Brain pericyte (primary cell): ENCODE results near the gene LRRC10B.

Experiments
- DNase-seq: peaks from one replicate; pipeline ENCODE4 v3.0.0-alpha.2; 2012; ENCODE audit warnings: low read depth, low spot score

Gene LRRC10B

DNA sequence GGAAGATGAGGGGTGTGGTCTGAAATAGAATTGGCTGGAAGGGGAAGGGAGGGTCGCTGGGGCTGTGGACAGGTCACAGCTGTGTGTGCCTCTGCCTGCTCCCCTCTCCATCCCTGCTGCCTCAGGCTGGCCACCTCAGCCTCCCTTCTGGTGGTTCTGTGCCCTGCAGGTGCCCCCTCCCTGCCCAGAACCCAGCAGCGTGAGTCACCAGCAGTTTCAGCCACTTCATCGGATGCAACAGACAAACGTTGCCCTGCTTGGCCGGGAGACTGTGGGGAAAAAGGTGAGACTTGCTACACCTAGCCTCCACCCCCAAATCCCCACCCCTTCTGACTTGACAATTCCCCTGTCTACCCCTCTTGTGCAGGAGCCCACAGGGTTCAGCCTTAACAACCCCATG is 21.8 kb upstream of the LRRC10B start:
- DNase-seq, result no peak

DNA sequence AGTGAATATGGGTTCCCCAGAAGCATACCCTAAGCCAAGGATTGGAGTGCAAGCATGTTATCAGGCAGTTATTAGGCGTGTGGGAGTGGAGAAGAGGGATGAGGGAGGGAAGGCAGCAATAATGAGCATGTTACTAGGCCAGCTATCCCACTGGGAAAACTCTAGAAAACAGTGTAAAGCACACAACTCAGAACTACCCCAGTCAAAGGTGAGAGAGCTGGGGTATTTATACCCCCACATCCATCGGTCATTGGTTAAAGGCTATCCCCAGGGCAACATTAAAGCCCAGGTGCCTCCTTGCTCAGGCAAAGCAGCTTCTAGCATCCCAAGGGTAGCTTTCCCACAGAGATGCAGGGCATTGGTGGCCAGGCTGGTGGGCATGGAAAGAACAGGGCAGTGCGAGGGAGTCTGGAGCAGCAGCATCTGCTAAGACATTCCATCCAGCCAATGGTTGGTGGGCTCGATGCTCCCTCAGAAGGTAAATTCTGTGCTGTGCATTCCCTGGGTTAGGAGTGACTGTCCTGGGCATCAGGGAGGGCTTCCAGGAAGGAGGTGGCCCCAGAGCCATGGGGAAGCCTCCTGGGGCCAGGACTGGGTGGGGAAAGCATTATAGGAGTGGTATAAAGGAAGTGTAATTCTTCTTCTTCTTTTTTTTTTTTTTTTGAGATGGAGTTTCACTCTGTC is 21.1 kb upstream of the LRRC10B start:
- no peak for DNase-seq

GRCh38 chr11:61488651-61489291 is 19.8 kb upstream of the LRRC10B start:
- DNase-seq, result no peak

- no peak for DNase-seq
Measured at GRCh38 chr11:61489833-61490721, 18.5 kb upstream of the LRRC10B start.

- no peak for DNase-seq
Measured at GRCh38 chr11:61491736-61492395, 16.7 kb upstream of the LRRC10B start.

- no peak for DNase-seq
Measured at GRCh38 chr11:61494381-61494961, 14.1 kb upstream of the LRRC10B start.

- DNase-seq, result no peak
Measured at GRCh38 chr11:61495801-61496601, 12.5 kb upstream of the LRRC10B start.

DNA sequence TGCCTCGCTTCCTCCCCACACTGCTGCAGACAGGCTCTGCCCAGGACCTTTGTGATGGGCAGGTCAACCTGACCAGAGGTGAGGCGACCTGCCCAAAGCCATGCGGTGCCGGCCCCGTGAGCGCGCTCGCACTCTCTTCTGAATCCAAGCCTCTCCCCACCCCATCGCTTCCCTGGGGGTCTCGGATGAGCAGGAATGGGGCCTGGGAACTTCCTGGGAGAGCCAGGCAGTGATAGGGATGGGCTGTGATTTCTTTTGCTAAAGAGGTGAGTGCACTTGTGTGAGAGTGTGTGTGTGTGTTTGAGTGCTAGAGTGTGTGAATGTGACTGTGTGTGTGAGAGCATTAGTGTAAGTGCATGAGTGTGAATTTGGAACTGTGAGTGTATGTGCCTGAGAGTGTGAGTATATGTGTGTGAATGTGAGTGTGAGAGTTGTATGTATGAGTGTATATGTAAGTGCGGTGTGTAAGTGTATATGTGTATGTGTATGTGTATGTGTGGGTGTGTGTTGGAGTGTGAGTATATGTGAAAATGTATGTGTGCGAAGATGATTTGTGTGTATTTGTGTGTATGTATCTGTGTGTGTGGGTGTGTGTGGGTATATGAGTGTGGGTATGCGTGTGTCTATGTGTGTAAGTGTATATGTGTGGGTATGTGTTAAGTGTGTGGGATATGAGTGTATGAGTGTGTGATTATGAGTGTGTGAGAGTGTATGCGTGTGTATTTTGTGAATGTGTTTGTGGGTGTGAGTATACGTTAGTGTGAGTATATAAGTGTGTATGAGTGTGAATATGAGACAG is 11.7 kb upstream of the LRRC10B start:
- DNase-seq, result no peak

DNA sequence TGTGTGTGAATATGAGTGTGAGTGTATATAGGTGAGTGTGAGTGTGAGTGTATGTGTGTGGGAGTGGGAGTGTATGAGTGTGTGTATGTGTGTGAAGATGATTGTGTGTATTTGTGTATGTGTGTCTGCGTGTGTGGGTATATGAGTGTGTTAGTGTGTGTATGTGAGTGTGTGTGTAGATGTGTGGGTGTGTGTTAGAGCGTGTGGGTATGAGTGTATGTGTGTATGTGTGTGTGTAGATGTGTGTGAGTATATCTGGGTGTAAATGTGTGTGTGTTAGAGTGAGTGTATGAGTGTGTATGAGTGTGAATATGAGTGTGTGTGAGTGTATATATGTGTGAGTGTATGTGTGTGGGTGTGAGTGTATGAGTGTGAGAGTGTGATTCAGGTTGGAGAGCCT is 11.1 kb upstream of the LRRC10B start:
- DNase-seq, result no peak

DNA sequence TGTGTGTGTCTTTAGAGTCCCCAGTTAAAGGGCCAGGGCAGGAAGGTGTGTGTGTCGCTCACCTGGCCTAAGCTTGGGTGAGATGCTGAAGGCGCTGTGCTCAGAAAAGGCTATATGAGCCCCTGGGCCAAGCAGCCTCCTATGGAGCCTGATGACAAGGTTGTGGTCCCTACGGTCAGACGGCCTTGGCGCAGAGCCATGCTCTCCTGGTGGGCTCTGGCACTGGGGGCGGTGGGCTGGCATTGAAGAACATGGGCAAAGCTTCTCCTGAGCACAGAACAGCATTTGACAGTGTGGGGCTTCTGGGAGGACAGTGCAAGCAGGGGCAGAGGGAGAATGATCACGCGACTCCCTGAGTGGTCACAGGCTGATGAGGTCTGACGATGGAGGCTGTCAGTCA is 10.7 kb upstream of the LRRC10B start:
- no peak for DNase-seq

GRCh38 chr11:61498767-61499341 is 9.7 kb upstream of the LRRC10B start:
- DNase-seq, result no peak

GRCh38 chr11:61499816-61500491 is 8.6 kb upstream of the LRRC10B start:
- DNase-seq, result no peak

GRCh38 chr11:61502522-61502921 is 6.0 kb upstream of the LRRC10B start:
- no peak for DNase-seq

DNA sequence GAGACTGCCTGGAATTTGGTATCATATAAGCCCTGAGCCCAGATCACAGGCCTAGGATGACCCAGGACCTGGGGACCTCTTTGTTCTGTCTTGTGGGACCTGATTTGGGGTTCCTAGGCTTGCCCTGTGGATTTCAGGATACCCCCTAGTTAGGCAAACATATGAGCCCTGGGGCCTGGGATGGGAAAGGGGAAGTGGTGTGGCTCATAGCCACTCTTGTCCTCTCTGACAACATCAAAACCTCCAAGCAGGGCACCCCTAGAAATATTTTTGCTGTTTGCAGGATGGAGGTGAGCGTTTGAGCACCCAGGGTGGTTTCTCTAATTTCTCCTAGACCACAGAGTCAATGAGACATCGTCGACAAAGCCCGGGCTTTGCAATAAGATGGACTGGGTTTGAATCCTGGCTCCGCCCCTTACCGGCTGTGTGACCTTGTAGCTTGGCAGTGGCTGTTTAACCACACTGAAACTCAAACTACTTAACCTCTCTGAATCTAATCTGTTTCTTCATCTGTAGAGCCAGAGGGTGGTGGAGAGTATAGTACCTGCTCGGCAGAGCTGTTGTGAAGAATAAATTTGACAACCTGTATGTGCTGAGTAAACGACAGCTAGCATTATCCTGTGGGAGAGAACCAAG is 5.3 kb upstream of the LRRC10B start:
- no peak for DNase-seq

DNA sequence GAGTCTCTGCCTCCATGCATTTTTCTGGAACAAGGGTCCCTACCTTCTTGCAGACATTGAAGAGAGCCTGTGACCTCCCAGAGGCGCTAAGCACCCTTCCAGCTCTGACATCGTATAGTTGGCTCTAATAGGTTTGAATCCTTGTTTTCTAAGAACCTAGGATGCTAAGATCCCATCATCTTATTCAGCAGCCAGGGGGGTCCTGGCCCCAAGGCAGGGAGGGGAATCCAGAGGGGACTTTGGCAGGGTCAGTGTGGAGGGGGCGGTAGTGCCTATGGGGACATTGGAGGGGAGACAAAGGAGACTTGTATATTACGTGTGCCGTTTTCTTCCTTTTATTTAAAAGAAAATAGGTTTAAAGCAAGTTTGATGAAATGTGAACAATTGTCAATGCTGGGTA is 3.4 kb upstream of the LRRC10B start:
- DNase-seq, result no peak

DNA sequence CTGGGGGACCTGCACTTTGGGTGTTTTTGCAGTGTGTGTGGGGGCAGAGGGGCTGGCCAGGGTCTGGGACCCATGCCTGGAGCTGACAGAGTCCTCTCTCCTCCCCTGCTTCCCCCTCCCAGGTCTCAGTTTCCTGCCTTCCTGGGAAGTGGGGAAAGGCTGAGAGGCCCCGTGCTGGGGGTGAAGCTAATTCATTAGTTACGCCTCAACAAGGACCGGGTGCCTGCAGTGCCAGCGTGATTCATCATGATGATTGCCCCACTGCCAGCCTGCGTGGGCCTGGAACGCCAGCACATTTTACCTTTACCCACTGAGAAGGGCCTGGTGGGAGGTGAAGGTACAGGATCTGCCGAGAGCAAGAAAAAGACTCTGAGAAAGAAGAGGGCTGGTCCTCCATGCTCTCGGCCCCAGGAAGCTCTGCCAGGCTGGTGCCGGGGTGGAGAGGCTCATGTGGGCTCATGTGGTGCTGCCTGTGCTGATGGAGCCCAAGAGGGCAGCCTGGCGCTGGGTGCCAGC is 2.9 kb upstream of the LRRC10B start:
- no peak for DNase-seq

GRCh38 chr11:61507012-61507768 is 1.4 kb upstream of the LRRC10B start:
- no peak for DNase-seq
